GM21423 (cell line): ENCODE results near the gene ADIPOR1.
"Not testable (repeated sequence)": the region's sequence is repeated elsewhere in the genome, so short reads cannot be mapped to it uniquely, and the experiment has no call there.

Source experiments
- ATAC-seq: cut with Tn5 transposase; IDR thresholded peaks from one replicate; pipeline ENCODE4 v1.9.1; 2021; ENCODE audit warnings: mild to moderate bottlenecking, moderate library complexity; ENCODE audit not compliant: unreplicated experiment

The ADIPOR1 gene, protein sequence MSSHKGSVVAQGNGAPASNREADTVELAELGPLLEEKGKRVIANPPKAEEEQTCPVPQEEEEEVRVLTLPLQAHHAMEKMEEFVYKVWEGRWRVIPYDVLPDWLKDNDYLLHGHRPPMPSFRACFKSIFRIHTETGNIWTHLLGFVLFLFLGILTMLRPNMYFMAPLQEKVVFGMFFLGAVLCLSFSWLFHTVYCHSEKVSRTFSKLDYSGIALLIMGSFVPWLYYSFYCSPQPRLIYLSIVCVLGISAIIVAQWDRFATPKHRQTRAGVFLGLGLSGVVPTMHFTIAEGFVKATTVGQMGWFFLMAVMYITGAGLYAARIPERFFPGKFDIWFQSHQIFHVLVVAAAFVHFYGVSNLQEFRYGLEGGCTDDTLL

GRCh38 chr1:202957733-202958543 is at the start of gene ADIPOR1:
Gene ADIPOR1 (minus strand): TSS chr1:202958312. CDS start chr1:202951070, 7,242 bp downstream.
- peak; percentile 96 for ATAC-seq

DNA sequence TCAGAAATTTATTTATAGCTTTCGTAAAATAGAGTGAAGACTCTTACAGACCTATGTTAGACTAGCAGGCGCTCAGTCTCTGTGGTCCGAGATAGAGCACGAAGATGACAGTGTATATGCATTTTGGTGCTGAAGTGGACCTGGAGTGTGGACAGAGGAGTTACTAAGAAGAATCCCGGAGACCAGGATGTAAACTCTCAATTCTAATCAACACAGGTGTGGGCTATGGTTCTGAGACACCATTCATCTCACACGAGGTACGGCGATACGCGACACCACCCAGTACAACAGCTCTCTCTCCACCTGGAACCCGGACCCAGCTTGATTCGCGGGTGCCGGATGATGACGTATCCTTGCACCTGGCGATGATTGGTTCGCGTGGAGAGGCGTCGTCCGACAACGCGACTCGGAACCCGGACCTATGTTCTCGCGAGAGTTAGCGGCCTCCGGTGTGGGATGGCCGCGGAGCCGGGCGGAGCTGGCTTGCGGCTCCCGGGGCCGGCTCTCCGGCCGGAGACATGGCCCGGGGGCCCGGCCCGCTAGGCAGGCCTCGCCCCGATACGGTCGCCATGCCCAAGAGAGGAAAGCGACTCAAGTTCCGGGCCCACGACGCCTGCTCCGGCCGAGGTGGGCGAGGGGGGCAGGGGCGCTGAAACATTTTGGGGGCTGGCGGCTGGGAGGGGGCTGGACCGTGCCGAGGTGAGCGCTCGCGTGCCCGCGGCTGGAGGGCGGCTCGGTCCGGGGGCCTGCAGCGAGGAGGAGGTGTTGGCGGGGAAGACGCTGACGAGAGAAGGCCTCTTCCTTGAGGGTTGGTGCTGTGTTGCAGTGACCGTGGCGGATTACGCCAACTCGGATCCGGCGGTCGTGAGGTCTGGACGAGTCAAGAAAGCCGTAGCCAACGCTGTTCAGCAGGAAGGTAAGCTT is 49.1 kb upstream of the ADIPOR1 start, which contains the start of gene TMEM183A:
Gene TMEM183A (plus strand): TSS at position 427 of the 924 bp plus-strand sequence. CDS start 92 bp downstream, at position 519.
- peak; percentile 90 for ATAC-seq

- ATAC-seq: not testable (repeated sequence)
Observed at GRCh38 chr1:203005395-203006142, 47.5 kb upstream of the ADIPOR1 start.

- no peak for ATAC-seq
Observed at GRCh38 chr1:203002951-203003350, 44.8 kb upstream of the ADIPOR1 start.

GRCh38 chr1:203001986-203002385 is 43.9 kb upstream of the ADIPOR1 start:
- ATAC-seq: no peak

GRCh38 chr1:203000217-203000944 is 42.3 kb upstream of the ADIPOR1 start:
- no peak for ATAC-seq

GRCh38 chr1:202998836-202999750 is 41.0 kb upstream of the ADIPOR1 start:
- no peak for ATAC-seq

DNA sequence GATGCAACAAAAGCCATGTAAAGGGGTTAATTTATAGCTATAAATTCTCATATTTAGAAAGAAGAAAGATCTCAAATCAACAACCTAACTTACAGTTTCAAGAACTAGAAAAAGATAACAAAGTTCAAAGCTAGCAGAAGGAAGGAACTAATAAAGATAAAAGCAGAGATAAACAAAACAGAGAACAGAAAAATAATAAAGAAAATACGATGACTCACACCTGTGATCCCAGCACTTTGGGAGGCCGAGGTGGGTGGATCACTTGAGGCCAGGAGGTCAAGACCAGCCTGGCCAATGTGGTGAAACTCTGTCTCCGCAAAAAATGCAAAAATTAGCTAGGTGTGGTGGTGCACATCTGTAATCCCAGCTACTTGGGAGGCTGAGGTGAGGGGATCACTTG is 36.6 kb upstream of the ADIPOR1 start:
- no peak for ATAC-seq

DNA sequence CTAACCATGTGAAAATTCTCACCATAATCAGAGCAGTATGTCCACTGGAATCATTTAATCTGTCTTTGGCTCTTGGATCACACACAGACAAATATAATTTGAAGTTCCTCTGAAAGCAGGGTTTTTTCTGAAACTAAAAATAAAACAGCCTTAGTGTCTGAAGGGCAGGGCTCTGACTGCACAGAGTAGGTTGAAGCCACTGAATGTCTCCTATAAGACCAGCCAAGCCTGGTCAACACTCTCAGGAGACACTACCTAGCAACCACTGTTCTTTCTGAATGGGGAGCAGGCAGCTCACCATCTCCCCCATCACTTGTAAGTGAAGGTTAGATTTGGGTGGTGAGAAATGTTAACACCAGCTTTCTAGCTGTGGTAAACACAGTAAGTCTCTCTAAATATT is 33.0 kb upstream of the ADIPOR1 start:
- ATAC-seq: no peak

GRCh38 chr1:202989879-202990278 is 31.8 kb upstream of the ADIPOR1 start:
- no peak for ATAC-seq

DNA sequence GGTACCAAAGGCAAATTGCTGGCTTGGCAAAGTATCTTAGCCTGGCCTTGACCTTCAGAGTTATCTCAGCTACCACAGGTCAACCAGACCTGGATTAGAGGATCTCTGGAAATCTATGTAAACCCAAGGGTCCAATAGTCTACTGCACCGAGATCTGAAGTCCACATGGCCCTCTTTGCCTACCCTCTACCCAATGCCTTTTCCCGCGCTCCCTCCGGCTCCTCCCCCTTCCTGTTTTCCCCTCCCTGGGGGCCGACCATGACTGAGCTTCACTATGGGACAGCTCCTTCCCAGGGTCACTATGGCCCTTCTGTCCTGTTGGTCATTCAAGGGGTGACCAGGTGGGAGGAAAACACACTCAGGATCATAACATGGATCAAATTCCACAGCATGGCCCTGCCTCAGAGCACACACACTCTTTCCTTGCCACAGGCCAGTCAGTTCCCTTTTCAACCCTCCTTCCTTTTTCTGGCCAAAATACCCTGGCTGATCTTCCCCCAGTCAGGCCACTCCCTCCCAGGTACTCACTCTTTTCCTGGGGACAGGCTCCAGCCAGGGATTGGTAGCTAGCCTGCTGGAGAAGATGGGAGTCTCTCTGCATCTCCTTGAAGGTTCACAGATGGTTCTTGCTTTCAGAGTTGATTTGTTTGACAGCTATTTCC is 29.9 kb upstream of the ADIPOR1 start:
- no peak for ATAC-seq

DNA sequence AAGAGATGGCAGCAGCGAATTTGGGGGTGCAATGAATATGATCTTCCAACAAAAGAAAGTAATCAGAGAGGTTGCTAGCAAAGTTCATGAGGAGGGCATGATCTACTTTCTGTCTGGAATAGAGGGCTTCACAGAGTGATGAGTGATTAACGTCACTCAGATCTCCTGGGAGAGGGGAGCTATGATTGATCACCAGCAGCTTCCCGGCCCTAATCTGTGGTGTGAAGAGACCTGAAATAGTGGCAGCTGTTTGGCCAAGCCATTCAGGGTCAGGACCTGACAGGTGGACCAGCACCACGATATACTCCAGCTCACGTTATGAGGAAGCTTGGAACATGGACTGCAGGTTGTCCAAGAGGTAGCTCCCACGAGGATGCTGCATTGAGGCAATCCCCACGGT is 29.1 kb upstream of the ADIPOR1 start:
- no peak for ATAC-seq

DNA sequence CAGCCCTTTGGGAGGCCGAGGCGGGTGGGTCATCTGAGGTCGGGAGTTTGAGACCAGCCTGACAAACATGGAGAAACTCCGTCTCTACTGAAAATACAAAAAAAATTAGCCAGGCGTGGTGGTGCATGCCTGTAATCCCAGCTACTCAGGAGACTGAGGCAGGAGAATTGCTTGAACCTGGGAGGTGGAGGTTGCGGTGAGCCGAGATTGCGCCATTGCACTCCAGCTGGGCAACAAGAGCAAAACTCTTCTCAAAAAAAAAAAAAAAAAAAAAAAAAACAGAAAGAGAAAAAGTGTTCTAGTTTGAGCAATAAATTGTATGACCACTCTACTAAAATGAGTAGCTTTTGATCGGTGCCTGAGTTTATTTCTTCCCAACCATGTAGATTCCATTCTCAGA is 28.0 kb upstream of the ADIPOR1 start:
- not testable (repeated sequence) for ATAC-seq

DNA sequence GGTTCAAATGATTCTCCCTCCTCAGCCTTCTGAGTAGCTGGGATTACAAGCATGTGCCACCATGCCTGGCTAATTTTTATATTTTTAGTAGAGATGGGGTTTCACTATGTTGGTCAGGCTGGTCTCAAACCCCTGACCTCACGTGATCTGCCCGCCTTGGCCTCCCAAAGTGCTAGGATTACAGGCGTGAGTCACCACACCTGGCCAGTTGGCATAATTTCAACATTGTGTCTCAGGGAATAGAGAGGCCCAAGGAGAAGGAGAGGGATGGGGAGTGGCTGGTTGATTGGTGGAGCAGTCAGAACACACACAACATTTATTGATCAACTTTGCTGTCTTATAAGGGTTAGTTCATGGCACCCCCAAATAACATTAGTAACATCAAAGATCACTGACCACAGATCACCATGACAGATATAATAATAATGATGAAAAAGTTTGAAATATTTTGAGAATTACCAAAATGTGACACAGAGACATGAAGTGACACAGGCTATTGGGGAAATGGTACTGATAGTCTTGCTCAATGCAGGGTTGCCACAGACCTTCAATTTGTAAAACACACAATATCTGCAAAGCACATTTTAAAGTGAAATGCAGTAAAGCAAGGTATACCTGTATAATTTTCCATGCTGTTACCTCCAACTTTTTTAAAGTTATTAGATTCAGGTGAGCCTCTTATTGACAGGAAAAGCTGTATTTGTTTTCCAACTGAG is 24.8 kb upstream of the ADIPOR1 start:
- no peak for ATAC-seq

DNA sequence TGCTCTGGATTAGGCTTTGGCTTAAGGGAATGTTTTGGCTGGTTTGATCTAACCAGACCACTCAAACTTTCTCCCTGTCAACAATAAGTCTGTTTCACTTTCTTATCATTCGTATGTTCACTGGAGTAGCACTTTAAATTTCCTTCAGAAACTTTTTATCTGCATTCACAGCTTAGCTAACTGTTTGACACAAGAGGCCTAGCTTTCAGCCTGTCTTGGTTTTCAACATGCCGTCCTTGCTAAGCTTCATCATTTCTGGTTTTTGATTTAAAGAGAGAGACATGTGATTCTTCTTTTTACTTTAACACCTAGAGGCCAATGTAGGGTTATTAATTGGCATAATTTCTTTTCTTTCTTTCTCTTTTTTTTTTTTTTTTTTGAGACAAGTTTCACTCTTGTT is 23.8 kb upstream of the ADIPOR1 start:
- ATAC-seq: no peak

GRCh38 chr1:202979459-202979858 is 21.3 kb upstream of the ADIPOR1 start:
- ATAC-seq: no peak

GRCh38 chr1:202976633-202977032 is 18.5 kb upstream of the ADIPOR1 start:
- no peak for ATAC-seq
